NCI-H1092 (cell line): ENCODE results near the gene CYP4F22.

Experiments used
- DNase-seq: peaks from one replicate; lab custom pipeline; 2025; lab: John Stamatoyannopoulos, UW

CYP4F22 gene

DNA sequence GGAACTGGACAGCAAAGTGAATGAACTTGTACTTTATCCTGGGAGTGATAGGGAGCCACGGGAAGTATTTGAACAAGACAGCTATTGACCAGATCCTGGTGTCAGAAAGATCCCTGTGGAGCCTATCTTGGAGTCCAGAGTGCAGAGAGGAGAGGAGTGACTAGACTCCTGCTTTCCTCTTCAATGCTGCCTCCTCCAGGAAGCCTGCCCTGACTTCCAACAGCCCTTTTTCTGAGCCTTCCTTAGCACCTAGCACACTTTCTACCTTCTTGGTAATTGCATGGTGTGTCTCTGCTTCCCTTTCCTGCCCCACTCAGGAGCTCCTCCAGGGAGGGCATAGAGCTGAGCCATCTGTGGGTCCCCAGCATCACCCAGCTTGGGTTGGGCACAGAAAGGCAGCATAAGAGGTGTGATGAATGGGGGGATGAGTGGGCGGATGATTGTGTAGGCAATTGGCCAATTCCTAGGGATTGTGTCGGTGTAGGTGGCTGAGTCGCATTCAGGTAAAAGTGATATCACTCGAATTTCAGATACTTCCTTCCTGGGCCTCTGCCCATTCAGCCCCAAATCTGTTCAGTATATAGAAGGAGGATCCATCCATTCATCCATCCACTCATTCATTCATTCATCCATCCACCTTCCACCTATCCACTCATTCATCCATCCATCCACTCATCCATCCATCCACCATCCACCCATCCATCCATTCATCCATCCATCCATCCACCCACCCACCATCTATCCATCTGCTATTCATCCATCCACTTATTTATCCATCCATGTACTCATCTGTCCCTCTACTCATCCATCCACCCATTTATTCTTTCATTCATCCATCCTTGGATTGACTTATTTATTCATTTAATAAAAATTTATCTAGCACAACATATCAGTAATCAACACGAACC is 26.9 kb downstream of the CYP4F22 start:
- no peak for DNase-seq

DNA sequence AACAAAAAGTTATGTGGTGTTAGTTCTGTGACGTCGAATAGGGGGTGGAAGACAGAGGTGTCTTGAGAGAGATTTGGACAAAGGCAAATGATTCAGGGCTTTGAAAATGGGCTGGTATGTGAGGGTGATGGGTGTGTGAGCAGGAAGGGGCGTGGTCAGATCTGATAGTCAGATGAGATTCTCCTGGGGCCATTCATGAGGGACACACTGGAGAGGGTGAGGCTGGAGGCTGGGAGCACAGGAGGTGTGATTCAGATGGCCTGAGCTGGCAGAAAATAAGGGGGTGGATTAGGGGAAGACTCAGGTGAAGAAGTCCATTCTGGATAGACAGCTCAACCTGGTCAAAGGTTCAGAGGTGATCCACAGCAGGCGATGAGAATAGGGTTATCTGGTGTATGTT is 28.0 kb downstream of the CYP4F22 start:
- no peak for DNase-seq

DNA sequence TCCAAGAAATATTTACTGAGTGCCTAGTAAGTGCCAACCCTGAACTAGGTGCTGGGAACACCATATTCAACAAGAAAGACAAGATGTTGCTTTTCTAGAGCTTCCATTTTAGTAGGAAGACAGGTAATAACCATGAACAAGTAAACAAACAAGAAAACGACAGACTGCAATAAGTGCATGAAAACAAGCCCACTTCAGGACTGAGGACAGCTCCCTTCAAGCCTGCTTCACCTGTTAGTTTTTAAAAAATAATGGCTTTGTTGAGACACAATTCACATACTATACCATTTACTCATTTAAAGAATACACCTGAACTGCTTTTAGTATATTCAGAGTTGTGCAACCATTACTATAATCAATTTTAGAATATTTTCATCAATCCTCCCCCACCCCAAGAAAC is 30.4 kb downstream of the CYP4F22 start:
- no peak for DNase-seq

DNA sequence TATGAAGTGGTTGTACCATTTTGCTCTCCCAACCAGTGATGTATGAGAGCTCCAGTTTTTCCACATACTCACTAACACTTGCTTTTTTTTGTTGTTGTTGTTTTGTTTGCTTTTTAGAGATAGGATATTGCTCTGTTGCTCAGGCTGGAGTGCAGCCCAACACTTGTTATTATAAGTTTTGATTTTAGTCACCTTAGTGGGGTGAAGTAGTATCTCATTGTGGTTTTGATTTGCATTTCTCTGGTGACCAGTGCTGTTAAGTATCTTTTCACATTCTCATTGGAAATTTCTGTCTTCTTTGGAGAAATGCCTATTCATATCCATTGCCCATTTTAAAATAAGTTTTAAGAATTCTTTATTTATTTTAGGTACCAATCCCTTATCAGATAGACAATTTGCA is 31.3 kb downstream of the CYP4F22 start:
- no peak for DNase-seq

DNA sequence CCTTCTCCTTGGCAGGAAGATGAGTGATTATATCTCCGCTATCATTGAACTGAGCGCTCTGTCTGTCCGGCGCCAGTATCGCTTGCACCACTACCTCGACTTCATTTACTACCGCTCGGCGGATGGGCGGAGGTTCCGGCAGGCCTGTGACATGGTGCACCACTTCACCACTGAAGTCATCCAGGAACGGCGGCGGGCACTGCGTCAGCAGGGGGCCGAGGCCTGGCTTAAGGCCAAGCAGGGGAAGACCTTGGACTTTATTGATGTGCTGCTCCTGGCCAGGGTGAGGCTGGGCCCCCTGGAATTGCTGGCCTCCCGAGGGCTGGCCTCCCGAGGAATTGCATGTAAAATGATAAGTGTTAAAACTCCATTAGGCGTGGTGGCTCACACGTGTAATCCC is 32.1 kb downstream of the CYP4F22 start:
- DNase-seq: no peak

DNA sequence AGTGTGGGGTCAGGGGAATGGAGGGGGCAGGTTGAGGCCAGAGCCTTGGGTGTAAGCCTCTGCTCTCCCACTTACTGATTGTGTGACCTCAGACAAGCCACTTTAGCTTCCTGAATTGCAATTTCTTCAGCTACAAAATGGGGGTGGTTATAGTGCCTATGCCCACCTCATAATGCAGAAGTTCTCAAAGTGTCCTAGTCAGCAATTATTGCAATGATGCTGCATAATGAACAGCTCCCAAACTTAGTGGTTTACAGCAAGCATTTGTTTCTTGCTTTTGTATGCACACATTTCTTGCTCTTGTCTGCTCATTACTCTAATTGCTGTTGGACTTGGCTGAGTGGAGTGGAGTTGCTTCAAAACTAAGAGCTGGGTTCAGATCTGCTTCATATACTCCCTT is 36.0 kb downstream of the CYP4F22 start:
- no peak for DNase-seq

DNA sequence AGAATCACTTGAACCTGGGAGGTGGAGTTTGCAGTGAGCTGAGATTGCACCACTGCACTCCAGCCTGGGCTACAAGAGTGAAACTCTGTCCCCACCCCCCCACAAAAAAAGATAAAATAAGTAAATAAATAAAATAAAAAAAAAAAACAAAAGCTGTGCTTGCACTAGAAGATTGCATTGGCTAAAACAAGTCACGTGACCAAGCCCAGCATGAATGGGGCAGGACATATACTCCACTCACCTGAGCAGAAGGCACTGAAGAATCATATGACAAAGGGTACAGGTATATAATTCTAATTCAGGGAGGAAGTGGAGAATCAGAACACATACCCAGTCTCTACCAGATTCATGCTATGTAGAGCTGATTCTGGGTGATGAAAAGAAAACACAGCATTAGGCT is 36.6 kb downstream of the CYP4F22 start:
- DNase-seq: no peak

DNA sequence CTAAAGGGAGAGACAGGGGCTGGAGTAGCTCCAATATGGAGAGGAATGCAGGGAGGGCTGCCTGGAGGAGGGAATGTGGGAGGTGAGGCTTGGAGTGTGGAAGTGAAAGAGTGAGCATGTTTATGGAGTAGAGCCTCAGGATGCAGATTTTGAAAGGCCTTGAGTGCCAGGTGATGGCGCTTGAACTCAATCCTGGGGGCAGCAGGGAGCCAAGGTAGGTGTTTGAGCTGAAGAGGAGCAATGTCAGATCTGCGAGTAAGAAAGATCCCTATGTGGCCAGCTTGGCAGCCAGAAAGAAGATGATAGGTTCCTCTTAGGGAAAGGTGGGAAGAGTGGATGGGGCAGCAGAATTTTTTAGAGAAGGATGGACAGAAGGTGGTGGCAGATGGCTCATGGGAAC is 40.3 kb downstream of the CYP4F22 start:
- DNase-seq: no peak

DNA sequence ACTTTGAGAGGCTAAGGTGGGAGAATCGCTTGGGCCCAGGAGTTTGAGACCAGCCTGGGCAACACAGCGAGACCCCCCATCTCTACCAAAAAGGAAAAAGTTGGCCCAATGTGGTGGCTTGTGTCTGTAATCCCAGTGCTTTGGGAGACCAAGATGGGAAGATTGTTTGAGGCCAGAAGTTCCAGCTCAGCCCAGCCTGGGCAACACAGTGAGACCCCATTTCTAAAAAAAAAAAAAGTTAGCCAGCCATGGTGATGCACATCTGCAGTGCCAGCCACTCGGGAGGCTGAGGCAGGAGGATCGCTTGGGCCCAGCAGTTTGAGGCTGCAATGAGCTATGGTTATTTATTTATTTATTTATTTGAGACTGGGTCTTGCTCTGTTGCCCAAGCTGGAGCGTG is 41.3 kb downstream of the CYP4F22 start:
- DNase-seq: no peak

DNA sequence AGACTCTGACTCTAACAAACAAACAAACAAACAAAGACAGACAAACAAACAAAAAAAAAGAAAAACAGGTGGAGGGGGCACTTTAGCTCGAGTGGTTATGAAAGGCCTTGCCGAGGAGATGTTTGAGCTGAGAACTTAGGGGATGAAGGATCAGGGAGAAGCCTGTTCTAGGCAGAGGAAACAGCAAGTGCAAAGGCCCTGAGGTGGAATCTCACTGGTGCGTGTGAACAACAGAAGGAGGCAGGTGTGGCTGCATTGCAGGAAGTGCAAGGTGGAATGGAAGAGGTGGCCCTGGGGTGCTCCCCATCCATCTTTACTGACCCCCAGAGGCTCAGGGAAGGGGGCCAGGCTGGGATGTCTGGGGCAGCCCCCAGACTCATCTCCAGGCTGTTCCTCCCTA is 41.9 kb downstream of the CYP4F22 start:
- no peak for DNase-seq

DNA sequence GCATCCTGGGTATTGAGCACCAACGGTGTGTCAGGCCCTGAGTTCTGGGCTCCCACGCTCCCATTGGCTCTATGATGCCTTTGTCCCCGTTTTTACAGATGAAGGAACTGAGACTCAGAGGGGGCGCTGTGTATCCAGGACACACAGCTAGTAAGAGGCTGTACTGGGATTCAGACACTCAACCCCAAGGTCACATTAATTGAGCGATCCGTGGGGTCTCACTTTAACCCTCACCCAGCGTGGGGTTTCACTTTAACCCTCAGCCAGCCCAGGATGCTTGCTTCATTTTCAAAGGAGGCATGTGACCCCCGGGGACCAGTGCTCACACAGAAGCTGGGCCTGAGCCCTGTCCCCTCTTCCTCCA is 42.6 kb downstream of the CYP4F22 start:
- no peak for DNase-seq

DNA sequence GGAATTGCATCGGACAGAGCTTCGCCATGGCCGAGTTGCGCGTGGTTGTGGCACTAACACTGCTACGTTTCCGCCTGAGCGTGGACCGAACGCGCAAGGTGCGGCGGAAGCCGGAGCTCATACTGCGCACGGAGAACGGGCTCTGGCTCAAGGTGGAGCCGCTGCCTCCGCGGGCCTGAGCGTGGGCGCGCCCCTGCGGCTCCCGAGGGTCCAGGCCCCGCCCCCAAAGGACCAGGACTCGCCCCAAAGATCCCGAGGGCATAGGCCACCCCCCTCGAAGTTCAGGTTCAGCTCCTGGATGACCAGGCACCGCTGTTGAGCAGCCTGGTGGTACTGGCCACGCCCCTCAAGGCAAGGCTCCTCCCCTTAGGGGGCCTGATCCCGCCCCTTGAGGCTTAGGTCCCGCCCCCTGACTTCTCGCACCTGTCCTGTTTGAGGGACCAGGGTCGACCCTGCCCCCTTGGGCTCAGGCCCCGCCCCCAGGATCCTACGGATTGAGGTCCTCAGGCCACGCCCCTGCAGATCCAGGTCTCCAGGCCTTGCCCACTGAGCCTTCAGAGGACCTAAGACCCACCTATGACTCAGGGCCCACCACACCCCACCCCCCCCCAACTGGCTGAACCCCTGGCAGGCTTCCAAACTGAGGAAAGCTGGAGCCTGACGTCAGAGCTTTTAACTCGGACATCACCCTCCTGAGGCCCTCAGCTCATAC is 43.1 kb downstream of the CYP4F22 start:
- DNase-seq: no peak

DNA sequence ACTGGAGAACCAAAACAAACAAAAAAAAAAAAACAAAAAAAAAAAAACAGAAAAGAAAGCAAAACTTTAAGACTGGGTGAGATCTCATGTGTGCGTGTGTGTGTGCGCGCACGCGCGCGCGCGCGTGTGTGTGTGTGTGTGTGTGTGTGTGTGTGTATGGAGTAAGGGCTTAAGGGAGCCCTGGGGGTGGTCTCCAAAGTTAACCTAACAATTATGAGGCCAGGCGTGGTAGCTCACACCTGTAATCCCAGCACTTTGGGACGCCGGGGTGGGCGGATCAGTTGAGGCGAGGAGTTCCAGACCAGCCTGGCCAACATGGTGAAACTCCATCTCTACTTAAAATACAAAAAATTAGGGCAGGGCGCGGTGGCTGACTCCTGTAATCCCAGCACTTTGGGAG is 46.7 kb downstream of the CYP4F22 start:
- DNase-seq: no peak

DNA sequence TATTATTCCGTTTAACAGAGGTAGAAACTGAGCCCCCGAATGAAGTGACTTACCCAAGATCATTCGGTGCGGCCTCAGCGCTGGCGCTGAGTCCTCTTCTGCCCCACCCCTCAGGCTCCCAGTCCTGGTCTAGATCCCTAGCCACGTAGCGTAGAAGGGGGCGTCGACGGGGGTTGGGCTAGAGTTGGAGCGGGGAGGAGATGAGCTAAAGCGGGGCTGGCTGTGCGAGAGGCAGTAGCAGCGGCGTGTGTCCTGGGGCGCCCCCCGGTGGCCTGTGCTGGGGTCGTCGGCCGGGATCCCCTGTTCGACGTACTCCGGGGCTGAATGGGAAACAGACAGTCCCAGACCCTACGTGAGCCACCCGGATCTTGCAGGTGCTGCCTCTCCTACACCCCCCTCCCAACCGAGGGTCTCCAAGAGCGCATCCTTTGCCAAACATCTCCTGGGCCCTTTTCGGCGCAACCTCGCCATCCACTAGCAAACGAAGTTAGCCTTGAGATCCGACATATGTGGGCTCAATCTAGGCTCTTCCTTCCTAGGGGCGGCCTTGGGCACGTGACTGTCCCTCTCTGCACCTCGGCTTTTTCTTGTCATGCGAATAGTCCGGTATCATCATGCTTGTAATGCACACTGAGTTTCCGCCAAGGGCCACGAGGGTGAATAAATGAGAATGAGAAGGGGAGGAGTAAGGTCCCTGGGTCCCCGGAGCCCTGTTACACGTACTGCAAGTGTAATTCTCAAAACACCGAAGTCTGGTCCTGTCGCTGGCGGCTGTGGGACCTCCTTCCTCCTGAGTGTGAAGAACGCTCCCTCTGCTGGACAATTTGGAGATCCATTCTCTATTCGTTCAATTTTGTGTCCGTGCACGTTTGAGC is 47.7 kb downstream of the CYP4F22 start:
- DNase-seq: peak; percentile 71

DNA sequence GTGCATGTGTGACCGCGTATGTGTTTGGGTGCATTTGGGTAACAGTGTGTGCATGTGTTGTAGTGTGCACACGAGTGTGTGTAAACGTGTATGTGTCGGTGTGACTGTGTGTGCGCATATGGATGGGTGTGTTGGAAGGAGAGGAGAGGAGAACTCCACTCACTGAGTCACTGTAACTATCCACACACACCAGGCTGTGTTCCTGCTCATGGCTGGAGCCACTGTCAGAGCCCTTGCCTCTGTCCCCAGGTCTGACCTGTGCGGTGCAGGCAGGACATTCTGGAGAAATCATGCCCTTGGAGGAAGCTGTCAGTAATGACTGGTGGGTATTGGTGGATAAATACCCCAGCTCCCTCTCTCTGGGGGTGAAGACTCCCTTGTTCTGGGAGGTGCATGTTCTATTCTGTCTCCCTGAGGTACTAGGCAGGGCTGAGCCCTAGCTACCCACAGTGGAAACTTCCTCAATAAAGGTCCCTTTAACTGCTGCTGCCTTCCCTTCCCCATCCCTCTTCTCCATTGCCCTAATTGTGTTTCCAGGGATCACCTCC is 48.4 kb downstream of the CYP4F22 start:
- no peak for DNase-seq

DNA sequence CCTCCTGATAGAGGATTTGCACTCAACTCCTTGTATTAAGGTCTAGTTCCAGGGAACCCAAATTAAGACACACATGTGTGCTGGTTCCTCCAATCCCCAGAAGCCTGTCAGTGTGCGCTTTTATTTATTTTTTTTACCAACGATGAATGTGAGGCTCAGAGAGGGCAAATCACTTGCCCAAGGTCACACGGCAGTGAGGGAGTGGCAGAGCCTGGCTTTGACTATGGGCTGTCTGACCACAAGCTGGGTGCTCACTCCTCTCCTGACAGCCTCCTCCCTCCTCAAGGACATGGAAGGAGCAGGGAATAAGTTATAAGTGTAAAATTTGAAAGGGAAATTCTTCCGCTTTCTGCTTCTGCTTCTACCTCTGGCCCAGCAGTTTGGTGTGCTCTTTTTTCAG is 48.9 kb downstream of the CYP4F22 start:
- no peak for DNase-seq

DNA sequence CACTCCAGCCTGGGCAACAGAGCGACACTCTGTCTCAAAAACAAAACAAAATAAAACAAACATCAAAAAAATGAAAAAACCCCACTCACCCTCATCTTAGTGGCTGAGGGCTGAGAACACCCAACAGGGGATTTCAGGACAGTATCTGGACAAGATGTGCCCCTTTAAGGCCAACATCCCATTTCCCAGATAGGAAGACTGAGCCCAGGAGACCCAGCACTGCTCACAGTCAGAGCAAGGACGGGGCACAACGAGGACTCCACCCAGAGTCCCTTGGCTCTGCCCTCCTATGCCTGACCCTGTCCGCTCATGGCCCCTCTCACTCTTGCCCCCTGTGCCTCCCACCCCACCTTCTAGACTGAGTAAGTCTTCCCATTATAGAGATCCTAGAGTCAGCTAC is 53.8 kb downstream of the CYP4F22 start:
- DNase-seq: no peak

DNA sequence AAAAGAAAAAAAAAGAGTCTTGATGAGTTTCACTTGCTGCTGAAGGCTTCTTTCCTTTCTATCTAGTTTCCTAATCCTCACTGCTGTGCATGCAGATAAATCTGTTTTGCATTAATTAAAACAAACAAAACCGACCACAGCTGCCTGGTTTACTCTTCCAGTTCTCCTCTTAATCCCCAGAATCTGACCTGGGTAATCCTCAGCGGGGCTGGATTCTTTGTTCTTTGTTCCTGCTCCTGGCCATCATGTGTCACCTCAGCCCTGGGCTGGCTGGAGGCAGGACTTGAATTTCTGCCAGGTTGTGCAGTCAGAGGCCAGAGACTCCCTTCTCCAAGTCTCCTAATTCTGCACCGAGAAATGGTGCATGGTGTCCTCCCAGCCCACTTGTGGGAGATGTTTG is 54.5 kb downstream of the CYP4F22 start:
- no peak for DNase-seq

DNA sequence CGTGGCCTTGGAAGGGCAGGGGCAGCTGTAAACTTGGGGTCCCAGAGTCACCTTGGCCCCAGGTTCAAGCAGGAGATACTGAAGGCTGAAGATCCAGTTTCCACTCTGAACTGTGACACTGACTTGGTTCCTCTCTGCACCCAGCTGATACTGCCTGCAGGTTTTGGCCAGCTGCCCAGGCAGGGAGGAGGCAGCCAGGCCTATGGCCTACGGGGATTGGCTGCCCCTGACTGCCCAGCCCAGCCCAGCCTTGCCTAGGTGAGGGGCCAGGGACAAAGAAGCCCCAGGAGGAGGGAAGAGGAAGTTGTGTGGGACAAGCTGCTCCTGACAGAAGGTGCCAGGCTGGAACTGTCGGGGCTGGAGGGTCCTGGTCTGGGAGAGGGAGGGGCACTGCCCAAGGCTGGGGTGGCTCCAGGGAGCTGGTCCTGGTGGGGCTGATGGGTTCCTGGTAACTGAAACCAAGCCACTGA is 55.0 kb downstream of the CYP4F22 start:
- DNase-seq: peak; percentile 49

DNA sequence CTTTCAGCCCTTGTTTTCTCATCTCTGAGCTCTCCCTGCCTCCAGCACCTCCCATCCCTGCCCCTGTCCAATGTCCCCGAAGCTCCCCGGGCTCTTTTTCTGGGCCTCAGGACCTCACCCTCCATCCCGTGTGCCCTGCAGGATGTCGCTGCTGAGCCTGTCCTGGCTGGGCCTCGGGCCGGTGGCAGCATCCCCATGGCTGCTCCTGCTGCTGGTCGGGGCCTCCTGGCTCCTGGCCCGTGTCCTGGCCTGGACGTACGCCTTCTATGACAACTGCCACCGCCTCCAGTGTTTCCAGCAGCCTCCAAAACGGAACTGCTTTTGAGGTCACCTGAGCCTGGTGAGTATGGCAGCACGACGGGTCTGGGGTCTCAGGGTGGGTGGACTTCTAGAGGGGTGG is 55.6 kb downstream of the CYP4F22 start:
- DNase-seq: no peak

DNA sequence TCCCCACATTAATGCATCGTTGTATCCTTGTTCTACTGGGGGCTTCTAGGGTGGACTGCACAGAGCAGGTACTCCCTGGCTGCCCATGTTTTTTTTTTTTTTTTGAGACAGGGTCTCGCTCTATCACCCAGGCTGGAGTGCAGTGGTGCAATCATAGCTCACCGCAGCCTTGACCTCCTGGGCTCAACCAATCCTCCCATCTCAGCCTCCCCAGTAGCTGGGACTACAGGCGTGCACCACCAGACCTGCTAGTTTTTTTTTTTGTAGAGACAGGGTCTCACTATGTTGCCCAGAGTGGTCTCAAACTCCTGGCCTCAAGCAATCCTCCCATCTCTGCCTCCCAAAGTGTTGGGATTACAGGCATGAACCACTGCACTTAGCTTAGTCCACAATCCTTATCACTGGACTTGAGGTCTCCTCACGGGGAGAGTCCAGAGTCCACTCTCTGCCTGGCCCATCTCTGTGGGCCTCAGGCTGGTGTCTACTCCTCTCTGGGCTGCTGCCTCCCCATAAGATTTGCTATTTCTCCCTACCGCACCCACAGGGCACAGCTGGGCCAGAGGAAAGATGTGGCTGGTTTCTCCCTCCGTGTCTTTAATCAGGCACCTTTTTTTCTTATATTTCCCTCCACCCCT is 56.3 kb downstream of the CYP4F22 start:
- DNase-seq: no peak

DNA sequence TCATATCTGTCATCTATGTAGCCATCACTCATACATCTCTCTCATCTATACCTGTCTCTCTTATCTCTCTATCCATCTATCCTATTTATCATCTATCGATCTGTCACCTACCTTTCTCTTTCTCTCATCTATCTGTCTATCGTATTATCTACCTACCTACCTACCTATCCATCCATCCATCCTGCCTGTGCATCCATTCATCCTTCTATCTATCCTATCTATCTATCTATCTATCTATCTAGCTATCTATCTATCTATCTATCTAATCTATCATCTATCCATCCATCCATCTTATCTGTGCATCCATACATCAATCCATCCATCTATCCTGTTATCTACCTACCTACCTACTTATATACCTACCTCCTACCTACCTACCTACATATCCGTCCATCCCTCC is 62.1 kb downstream of the CYP4F22 start:
- DNase-seq: no peak
